ENCODE results near the gene EVI5L.

EVI5L gene

GRCh38 chr19:7818806-7819205, 11.2 kb upstream of the EVI5L start:
- no peak for DNase-seq

GRCh38 chr19:7819337-7819736, 10.7 kb upstream of the EVI5L start:
- DNase-seq: no peak

GRCh38 chr19:7820588-7820987, 9.4 kb upstream of the EVI5L start:
- no peak for DNase-seq

- no peak for DNase-seq
These were observed 7.0 kb upstream of the EVI5L start for GRCh38 chr19:7822910-7823515.

GRCh38 chr19:7823686-7824301, 6.2 kb upstream of the EVI5L start:
- DNase-seq: no peak

GRCh38 chr19:7829166-7829520, 875 bp upstream of the EVI5L start:
- DNase-seq: no peak

GRCh38 chr19:7830272-7830771, 304 bp downstream of the EVI5L start:
- DNase-seq: no peak

GRCh38 chr19:7830823-7831222, 805 bp downstream of the EVI5L start:
- no peak for DNase-seq

GRCh38 chr19:7831452-7831851, 1.4 kb downstream of the EVI5L start:
- DNase-seq: no peak

- DNase-seq: no peak
These were observed 2.0 kb downstream of the EVI5L start for GRCh38 chr19:7832009-7832408.

- no peak for DNase-seq
These were observed 2.8 kb downstream of the EVI5L start for GRCh38 chr19:7832781-7833180.

- no peak for DNase-seq
These were observed 3.4 kb downstream of the EVI5L start for GRCh38 chr19:7833225-7834099.

- DNase-seq: no peak
These were observed 9.5 kb downstream of the EVI5L start for GRCh38 chr19:7839476-7839875.

- no peak for DNase-seq
These were observed 10.6 kb downstream of the EVI5L start for GRCh38 chr19:7840629-7841028.

- DNase-seq: no peak
These were observed 12.0 kb downstream of the EVI5L start for GRCh38 chr19:7841751-7842660.

GRCh38 chr19:7842661-7843294, 12.8 kb downstream of the EVI5L start:
- DNase-seq: no peak

GRCh38 chr19:7843521-7843920, 13.5 kb downstream of the EVI5L start:
- no peak for DNase-seq

GRCh38 chr19:7844405-7844804, 14.4 kb downstream of the EVI5L start:
- DNase-seq: no peak

- no peak for DNase-seq
These were observed 14.9 kb downstream of the EVI5L start for GRCh38 chr19:7844951-7845350.

- DNase-seq: no peak
These were observed 15.6 kb downstream of the EVI5L start for GRCh38 chr19:7845390-7846154.

GRCh38 chr19:7846155-7846646, 16.2 kb downstream of the EVI5L start:
- DNase-seq: no peak
